HCEC 1CT (cell line): ENCODE data around the gene NOG.
A peak's percentile ranks its signal among the peaks of the same experiment; 100 is the strongest.

Experiments
- DNase-seq: peaks from one replicate; pipeline ENCODE4 v3.0.0-alpha.2; 2017

The NOG gene

GRCh38 chr17:56593646-56594319 lies at the start of gene NOG:
TSS of gene NOG (plus strand) at chr17:56593699. CDS start at chr17:56594224, 525 bp downstream.
- peak; percentile 87 for DNase-seq

- DNase-seq: no peak
These were observed 48.4 kb upstream of the NOG start for GRCh38 chr17:56545106-56545505.

DNA sequence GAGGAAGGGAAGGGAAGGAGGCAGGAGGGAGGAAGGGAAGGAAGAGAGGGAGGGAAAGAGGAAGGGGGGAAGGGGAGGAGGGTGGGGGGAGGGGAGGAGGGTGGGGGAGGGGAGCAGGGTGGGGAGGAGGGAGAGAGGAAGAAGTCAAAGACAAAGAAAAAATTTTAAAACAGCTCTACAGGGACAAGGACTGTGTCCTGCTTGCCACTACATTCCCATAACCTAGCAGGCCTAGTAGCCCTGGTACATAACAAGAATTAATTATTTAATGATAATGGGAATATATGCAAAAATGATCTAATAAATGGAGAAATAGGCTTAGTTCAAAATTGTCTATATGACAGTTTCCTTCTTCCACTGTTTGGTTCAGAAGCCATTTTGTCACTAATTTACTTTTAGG lies 47.6 kb upstream of the NOG start:
- DNase-seq: no peak

GRCh38 chr17:56548661-56549060 lies 44.8 kb upstream of the NOG start:
- peak; percentile 6 for DNase-seq

- DNase-seq: no peak
These were observed 44.0 kb upstream of the NOG start for GRCh38 chr17:56549501-56549900.

- DNase-seq: no peak
These were observed 35.8 kb upstream of the NOG start for GRCh38 chr17:56557682-56558081.

GRCh38 chr17:56558088-56558487 lies 35.4 kb upstream of the NOG start:
- no peak for DNase-seq

- DNase-seq: no peak
These were observed 23.3 kb upstream of the NOG start for GRCh38 chr17:56570199-56570598.

- no peak for DNase-seq
These were observed 22.0 kb upstream of the NOG start for GRCh38 chr17:56571456-56571855.

DNA sequence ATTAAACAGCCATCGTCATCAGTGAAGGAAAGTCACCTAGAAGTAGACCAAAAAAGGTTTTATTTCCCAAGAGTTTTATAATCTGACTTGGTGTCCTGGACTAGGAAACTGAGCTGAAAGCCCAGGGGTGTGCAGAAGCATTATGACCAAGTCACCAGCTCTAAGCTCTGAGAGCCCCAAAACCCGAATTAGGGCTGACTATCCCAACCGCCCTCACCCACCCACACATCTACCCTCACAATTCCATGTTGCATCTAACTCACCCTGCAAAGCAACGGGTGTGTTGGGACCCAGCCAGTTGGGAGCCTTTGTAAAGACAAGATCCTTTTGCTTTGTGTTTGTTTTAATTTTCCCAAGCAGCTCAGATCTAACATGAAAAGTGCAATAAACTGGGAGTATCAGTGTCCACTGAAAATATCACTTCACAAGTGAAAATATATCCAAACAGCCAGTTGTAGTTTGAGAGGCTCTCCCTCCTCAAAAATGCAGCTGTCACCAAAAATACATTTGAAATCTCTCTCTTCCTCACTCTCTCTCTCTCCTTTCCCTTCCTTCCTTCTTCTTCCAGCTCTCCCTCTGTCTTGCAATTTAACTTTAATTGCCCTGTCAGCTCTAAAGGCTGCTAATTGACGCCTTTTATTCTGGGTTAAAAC lies 16.2 kb upstream of the NOG start:
- DNase-seq: no peak

DNA sequence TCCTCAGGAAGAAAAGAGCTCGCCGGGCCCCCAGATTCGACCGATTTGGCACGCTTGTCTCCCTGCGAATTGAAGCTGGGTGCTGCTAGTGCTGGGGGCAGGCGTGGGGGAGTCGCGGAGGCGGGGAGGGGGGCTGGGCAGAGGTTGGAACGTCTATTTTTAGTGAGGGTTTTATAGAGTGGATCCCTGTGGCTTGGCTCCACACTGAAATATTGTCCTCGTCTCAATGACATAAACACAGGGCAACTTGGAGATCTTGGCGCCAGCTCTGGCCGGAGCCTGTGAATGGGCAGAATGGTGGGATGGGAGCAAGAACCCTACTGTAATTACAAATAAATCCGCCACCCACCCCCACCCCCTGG lies 15.7 kb upstream of the NOG start:
- no peak for DNase-seq

GRCh38 chr17:56581635-56582627 lies 11.6 kb upstream of the NOG start:
- no peak for DNase-seq

DNA sequence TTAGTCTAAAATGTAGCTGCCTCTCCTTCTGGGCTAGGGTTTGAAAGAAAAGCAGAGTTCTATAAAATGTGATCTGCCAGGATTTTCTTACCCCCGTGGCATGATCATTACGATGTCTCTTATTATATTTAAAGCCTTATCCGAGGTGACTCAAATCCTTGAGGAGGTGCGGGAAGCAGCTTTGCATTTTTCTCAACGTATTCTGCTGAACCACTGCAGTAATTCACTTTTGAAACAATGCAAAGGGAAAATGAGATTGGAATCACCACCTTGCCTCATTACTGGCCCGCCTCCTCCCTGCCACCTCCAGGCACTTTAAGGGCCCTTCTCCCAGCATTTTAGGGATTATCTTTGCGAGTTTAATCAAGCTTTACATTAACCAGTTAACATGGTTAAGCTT lies 9.7 kb upstream of the NOG start:
- no peak for DNase-seq

DNA sequence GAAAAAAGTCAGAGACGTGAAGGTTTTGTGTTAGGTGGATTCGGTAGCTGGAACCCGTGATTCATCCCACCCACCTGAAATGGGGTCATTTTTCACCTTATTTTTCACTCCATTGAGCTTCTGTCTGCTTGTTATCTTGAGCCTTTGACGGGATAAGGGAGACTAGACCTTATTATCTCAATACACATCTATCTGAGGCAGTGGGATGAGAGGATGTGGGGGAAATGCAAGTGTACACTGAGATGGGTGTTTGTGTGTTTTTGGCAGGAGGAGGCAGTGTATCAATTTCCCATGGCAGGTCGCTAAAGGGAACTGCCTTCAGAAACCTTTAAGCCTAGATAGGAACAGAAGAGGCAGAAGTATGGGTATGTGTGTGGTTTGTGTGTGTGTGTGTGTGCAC lies 6.2 kb upstream of the NOG start:
- no peak for DNase-seq

DNA sequence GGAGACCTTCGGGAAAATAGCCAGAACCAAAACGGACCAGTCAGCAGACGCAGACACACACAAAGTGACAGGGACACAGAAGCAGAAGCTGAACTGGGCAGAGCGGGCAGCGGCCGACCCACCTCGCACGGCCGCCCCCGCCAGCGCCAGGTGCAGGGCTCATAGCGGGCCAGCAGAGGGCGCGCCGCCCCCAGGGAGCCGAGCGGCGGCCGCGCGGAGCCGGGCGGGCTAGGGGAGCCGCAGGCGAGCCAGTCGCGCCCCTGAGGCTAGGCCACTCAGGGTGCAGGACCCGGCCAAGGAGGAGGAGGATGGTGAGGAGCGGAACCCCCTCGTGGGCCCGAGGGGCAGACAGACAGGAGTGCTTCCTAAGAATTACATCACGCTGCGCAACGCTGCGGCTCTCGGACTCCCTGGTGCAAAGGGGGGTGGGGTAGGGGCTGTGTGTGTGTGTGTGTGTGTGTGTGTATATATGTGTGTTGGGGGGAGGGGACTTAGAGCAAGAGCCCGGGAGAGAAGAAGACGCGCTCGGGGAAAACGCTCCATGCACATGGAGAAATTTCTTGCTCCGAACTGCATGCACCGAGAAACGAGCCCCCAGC lies 913 bp upstream of the NOG start:
- DNase-seq: peak; percentile 60

- peak; percentile 79 for DNase-seq
These were observed 333 bp upstream of the NOG start for GRCh38 chr17:56593086-56593645.

DNA sequence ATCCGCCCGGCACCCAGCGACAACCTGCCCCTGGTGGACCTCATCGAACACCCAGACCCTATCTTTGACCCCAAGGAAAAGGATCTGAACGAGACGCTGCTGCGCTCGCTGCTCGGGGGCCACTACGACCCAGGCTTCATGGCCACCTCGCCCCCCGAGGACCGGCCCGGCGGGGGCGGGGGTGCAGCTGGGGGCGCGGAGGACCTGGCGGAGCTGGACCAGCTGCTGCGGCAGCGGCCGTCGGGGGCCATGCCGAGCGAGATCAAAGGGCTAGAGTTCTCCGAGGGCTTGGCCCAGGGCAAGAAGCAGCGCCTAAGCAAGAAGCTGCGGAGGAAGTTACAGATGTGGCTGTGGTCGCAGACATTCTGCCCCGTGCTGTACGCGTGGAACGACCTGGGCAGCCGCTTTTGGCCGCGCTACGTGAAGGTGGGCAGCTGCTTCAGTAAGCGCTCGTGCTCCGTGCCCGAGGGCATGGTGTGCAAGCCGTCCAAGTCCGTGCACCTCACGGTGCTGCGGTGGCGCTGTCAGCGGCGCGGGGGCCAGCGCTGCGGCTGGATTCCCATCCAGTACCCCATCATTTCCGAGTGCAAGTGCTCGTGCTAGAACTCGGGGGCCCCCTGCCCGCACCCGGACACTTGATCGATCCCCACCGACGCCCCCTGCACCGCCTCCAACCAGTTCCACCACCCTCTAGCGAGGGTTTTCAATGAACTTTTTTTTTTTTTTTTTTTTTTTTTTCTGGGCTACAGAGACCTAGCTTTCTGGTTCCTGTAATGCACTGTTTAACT lies 1.0 kb downstream of the NOG start:
- peak; percentile 47 for DNase-seq

DNA sequence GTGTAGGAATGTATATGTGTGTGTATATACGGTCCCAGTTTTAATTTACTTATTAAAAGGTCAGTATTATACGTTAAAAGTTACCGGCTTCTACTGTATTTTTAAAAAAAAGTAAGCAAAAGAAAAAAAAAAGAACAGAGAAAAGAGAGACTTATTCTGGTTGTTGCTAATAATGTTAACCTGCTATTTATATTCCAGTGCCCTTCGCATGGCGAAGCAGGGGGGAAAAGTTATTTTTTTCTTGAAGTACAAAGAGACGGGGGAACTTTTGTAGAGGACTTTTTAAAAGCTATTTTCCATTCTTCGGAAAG lies 1.6 kb downstream of the NOG start:
- DNase-seq: no peak

DNA sequence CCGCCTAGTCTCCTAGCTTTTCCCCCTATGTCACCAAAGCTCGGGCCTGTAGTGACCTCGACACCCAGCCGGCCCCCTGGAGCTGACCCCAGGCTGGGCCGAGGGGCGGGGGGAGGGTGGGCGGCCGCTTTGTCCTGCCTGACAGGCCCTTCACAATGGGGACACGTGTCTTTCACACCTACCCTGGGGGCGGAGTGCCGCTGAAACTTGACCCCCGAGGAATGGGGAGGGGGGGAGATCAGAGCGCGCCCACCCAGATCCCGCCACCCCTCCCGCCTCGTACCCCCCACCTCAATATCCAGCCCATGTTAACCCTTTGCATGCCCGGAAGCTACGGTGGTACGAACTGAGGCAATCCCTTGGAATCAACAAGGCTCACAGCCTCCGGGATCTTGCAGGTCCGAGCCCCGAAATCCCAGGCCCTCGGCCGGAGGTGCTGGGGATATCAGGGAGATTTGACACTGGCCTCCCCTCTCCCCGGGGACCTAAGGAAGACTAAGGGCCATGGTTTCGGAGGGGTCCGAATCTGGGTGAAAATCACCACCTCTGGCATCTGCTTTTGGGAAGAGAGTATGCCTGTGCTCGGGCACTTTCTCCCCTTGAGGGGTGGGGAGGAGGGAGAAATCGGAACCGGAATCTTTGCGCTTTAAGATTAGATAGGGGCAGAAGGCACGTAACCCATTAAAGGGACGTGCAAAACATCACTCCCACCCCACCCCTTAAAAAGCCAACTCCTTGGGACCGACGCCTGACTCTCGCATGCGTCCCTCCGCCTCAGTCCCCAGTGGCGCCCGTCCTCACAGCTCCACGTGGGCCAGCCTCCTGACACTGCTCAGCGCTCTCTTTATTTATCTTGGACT lies 2.6 kb downstream of the NOG start:
- peak; percentile 60 for DNase-seq

- DNase-seq: peak; percentile 7
These were observed 3.4 kb downstream of the NOG start for GRCh38 chr17:56596691-56597494.
